Kidney (tissue), 14 donors: ENCODE measurements around the gene TDRD12. TPM values are rescaled to one million over a fixed set of nuclear protein-coding genes. Genes with fewer than 3 reads are reported as not detected.

Experiments
- DNase-seq, 5 donors: peaks; one replicate each; pipeline ENCODE4 v3.0.0-alpha.2; 2013 to 2020
- FAIRE-seq: peaks from 2 replicates; lab custom pipeline; 2012; peaks lifted over from hg19 to GRCh38; lab: Jason Lieb, UNC
- H3K27ac ChIP-seq, 2 donors: one replicate each; pipeline ENCODE4 v1.7.0; 2013; ENCODE audit warnings: low read depth in 2 of 2, low read length in 2 of 2, inconsistent platforms in 1 of 2
- H3K27me3 ChIP-seq: one replicate; pipeline ENCODE4 v1.7.1; 2013; ENCODE audit warnings: low read length, inconsistent platforms; ENCODE audit not compliant: control insufficient read depth, insufficient read depth
- H3K36me3 ChIP-seq, 3 donors: one replicate each; pipeline versions ENCODE4 v1.7.0 to v1.7.1; 2013; ENCODE audit warnings: low read length in 3 of 3, control low read depth in 1 of 3, inconsistent platforms in 1 of 3; ENCODE audit not compliant: insufficient read depth in 3 of 3, control insufficient read depth in 2 of 3
- H3K4me1 ChIP-seq, 3 donors: one replicate each; pipeline versions ENCODE4 v1.7.0 to v1.7.1; 2013; ENCODE audit warnings: low read length in 3 of 3, inconsistent platforms in 1 of 3, low read depth in 1 of 3; ENCODE audit not compliant: control insufficient read depth in 2 of 3, insufficient read depth in 2 of 3
- H3K4me3 ChIP-seq, 3 donors: one replicate each; pipeline versions ENCODE4 v1.7.0 to v1.8.1; 2013; ENCODE audit warnings: low read length in 3 of 3, control low read depth in 1 of 3, inconsistent platforms in 1 of 3
- H3K9ac ChIP-seq, 3 donors: one replicate each; pipeline versions ENCODE4 v1.7.0 to v1.7.1; 2013; ENCODE audit warnings: low read length in 3 of 3, control low read depth in 1 of 3, inconsistent platforms in 1 of 3
- H3K9me3 ChIP-seq, 3 donors: one replicate each; pipeline versions ENCODE4 v1.7.0 to v1.7.1; 2013; ENCODE audit warnings: low read length in 3 of 3, control low read depth in 1 of 3, inconsistent platforms in 1 of 3; ENCODE audit not compliant: control insufficient read depth in 2 of 3, insufficient read depth in 1 of 3
- intact Hi-C: fragments of 100-400 bp; cut with DNase I; formaldehyde crosslinking; loops from one replicate; pipeline ENCODE4 v1.11.1; 2022
- polyA plus RNA-seq: library from polyadenylated mRNA; stranded (reverse); fragments of 350-450 nt; fragmentation: Illumina TruSeq; extraction: RNeasy Lipid Tissue Mini Kit (QIAGEN cat#74804); gene quantifications from one replicate; pipeline ENCODE4 v1.2.3, GENCODE V29; 2014; ENCODE audit warnings: low read depth, low replicate concordance; ENCODE audit not compliant: insufficient read depth
- total RNA-seq: library from RNA; stranded (reverse); fragmentation: NEBNext Ultra II Directional; extraction: Animal tissue kit (Norgen Biotek cat#: 25700); gene quantifications from one replicate; pipeline ENCODE4 v1.2.1, GENCODE V29; 2021
- TF ChIP-seq, protein P1 (sequence below): IDR thresholded peaks from 3 replicates; pipeline ENCODE4 v1.5.1; 2012; ENCODE audit warnings: mild to moderate bottlenecking, moderate library complexity, borderline replicate concordance; ENCODE audit not compliant: insufficient read depth; ENCODE audit errors: extremely low read depth
- donor health status: control.
- donor health status: control.
- donor health status: control.
- donor health status: control.
- donor health status: control.
- donor health status: DM: yes; HTN: yes; CAD: no.
- donor health status: Normal renal cell carcinoma (clear cell type).

TDRD12 gene
- total and polyA plus RNA-seq, 2 donors from 2014 or later: 0.38 TPM; not detected in 1

DNA sequence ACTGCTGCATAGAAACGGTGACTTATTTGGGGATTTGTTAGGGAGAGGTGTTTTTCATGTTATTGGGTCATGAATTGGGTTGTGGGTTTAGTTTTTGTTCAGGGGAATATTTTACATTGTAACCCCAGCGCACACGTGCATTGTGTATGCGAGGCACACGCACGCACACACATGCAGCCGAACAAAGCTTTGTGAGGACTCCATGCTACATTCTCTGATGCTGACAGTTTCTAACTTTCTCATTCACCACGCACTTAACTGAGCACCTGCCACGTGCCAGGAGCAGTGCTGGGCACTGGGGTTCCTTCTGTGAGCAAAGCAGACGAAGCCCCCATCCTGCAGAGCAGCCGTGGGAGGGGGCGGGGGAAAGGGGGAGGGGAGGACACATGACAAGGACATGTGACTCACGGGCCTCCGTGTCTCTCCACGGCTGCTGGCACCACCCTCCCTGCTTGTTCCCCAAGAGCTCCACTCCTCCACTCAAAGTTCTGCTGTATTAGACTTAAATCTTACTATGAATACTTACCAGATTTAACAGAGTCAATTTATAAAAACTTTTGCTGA lies 94.4 kb downstream of the TDRD12 start:
- DNase-seq (no peak), FAIRE-seq (no peak)
- Histone ChIP-seq H3K36me3 (no peaks in the 10 kb centered on the region), H3K4me3 (no peak overlapping the region), H3K4me1 (no peaks in the 10 kb centered on the region), H3K27ac (no peak overlapping the region), H3K9me3 (no peaks in the 10 kb centered on the region), H3K27me3 (no peaks in the 10 kb centered on the region), H3K9ac (no peak overlapping the region)
- intact Hi-C loops: no loop called here
- TF ChIP-seq, protein P1, sequence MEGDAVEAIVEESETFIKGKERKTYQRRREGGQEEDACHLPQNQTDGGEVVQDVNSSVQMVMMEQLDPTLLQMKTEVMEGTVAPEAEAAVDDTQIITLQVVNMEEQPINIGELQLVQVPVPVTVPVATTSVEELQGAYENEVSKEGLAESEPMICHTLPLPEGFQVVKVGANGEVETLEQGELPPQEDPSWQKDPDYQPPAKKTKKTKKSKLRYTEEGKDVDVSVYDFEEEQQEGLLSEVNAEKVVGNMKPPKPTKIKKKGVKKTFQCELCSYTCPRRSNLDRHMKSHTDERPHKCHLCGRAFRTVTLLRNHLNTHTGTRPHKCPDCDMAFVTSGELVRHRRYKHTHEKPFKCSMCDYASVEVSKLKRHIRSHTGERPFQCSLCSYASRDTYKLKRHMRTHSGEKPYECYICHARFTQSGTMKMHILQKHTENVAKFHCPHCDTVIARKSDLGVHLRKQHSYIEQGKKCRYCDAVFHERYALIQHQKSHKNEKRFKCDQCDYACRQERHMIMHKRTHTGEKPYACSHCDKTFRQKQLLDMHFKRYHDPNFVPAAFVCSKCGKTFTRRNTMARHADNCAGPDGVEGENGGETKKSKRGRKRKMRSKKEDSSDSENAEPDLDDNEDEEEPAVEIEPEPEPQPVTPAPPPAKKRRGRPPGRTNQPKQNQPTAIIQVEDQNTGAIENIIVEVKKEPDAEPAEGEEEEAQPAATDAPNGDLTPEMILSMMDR: no peak

GRCh38 chr19:32814624-32815023 lies 95.1 kb downstream of the TDRD12 start:
- TF ChIP-seq, protein P1: no peak
- DNase-seq: no peak
- Histone ChIP-seq H3K9ac (no peak overlapping the region), H3K9me3 (no peaks in the 10 kb centered on the region), H3K36me3 (no peaks in the 10 kb centered on the region), H3K27ac (no peak overlapping the region), H3K27me3 (no peaks in the 10 kb centered on the region), H3K4me3 (no peak overlapping the region), H3K4me1 (no peaks in the 10 kb centered on the region)
- FAIRE-seq: no peak
- intact Hi-C loops: no loop called here

GRCh38 chr19:32816555-32817099 lies 97.1 kb downstream of the TDRD12 start:
- H3K27me3 ChIP-seq: no peaks in the 10 kb centered on the region
- no peak overlapping the region for H3K9ac ChIP-seq
- TF ChIP-seq, protein P1: no peak
- FAIRE-seq (no peak), DNase-seq (no peak)
- H3K27ac ChIP-seq: no peak overlapping the region
- no peak overlapping the region for H3K4me3 ChIP-seq
- H3K9me3 ChIP-seq: no peaks in the 10 kb centered on the region
- no peaks in the 10 kb centered on the region for H3K4me1 ChIP-seq
- intact Hi-C loops: no loop called here
- H3K36me3 ChIP-seq: no peaks in the 10 kb centered on the region
